ENCODE measurements around the gene ACSM2A.
"Not testable (repeated sequence)": the region's sequence is repeated elsewhere in the genome, so short reads cannot be mapped to it uniquely, and the experiment has no call there.

The ACSM2A gene

GRCh38 chr16:20459227-20459626, 7.9 kb downstream of the ACSM2A start:
- DNase-seq: not testable (repeated sequence)

DNA sequence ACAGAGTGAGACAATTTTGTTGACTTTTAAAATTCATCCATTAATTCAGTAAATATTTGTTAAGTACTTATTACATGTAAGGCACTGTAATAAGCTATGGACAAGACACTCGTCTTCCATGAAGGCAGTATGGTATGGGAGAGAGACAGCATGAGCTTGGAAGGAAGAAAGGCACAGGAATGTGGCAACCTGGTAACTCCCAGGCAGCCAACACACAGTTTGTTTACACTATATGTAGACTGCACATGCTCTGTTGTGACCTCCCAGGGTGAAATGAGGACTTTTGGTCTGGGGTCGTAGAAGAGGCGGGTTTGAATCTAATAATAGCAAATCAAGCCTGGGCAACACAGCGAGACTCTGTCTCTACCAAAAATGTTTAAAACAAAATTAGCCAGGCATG, 9.0 kb downstream of the ACSM2A start:
- DNase-seq: not testable (repeated sequence)

DNA sequence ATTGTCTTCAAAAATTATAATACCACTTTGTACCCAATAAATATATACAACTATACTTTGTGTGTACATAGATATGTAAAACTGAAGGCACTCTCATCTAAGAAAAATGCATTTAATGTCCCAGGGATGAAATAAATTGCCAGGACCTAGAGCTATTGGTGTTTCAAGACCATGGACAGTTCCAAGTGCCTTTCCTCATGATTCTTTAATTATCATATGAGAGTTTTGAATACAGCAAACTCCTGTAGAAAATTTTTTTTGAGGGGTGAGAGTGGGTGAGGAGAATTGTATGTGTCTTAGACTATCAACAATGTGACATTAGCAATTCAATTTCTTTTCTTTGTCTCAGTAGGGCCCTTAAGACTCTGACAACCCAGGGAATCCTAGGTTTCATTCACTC, 17.6 kb downstream of the ACSM2A start:
- not testable (repeated sequence) for DNase-seq

DNA sequence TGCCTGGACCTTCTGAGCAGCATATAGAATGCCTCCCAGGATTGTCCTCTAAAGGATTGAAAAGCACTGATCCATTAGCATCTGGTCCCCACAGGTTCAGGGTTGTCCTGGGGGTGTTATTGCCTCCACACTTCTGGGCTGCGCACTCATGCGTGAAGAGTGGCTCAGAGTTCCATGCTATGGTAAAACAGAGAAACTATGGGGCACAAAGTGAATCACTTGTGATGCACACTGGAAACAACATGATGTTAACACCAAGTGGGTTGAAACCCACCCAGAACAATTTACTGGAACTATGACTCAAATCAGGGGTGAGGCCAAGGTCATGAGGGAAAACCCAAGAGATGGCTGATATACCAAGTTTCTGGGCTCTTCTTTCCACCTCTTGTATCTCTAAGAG, 18.6 kb downstream of the ACSM2A start:
- DNase-seq: not testable (repeated sequence)

DNA sequence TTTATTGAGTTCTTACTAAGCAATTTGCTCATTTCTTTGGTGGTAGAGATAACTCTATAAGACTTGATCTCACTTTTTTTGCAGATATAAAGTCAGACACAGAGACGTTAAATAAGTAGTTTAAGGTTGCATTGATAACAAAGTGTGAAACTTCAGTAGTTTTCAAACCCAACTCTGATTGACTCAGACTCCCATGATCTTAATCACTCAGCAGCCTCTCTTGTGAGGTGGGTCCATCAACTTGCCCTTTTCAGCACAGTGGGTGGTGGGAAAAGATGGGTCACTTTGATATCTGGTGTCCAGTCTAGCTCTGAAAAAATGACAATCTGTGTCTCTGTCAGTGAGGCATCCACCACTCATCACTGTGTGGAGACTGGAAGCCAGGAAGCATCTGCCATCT, 19.4 kb downstream of the ACSM2A start:
- DNase-seq: not testable (repeated sequence)

DNA sequence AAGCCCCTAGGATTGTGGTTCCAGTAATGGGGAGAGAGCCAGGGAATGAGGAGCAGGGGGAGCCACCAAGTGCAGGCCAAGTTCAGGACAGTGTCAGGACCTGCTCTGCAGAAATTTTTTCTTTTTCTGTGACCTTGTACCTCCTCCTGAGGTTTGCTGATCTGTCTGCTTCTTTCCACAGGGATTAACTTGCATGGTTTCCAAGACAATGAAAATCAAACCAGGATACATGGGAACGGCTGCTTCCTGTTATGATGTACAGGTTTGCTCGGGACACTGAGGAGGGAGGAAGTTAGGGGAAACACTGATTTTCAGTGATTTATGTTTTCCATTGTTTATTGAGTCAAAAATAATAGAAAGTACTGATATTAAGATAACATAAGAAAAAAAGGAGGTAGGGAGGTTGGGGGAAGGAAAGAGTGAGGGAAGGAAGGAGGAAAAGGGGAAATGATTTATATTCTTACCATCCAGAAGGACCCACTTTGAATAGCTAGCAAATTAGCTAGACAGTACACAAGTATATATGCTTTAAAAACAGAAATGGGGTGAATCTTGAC, 25.9 kb downstream of the ACSM2A start:
- not testable (repeated sequence) for DNase-seq

GRCh38 chr16:20483989-20484388, 32.7 kb downstream of the ACSM2A start:
- not testable (repeated sequence) for DNase-seq

DNA sequence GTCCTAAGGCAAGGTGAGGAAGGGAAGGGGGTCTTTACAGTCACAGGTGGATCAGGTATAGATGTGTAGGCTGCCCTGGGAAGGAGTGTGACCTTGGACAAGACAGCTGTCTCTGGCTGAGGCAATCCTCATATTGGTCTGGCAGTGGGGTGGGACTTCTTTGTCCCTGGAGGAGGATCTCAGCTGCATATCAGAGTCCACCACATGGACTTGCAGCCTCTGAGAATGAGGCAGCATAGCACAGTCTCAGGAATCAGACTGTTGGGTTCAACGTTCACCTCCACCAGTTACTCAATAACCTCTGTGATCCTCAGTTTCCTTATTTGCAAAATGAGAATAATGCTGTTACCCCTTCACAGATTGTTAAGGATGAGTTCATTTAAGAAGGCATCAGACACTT, 33.4 kb downstream of the ACSM2A start:
- no peak for DNase-seq

DNA sequence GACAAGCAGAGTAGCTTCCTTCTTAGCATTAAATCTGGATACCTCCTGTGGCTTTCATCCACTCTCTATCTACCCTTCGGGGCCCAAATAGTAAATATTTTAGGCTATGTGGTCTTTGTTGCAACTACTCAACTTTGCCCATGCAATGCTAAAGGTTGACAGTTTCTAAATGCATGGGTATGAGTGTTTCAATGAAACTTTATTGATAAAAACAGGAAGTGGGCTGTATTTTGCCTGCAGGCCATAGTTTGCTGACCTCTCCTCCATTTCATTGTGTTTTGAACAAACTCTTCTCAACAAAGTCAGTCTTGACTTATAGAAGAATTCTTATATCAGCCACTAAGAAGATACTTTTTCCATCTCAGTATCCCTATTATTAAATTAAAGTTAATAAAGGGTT, 34.1 kb downstream of the ACSM2A start:
- no peak for DNase-seq

GRCh38 chr16:20490994-20491393, 39.7 kb downstream of the ACSM2A start:
- DNase-seq: not testable (repeated sequence)

GRCh38 chr16:20491448-20491847, 40.1 kb downstream of the ACSM2A start:
- DNase-seq: not testable (repeated sequence)

DNA sequence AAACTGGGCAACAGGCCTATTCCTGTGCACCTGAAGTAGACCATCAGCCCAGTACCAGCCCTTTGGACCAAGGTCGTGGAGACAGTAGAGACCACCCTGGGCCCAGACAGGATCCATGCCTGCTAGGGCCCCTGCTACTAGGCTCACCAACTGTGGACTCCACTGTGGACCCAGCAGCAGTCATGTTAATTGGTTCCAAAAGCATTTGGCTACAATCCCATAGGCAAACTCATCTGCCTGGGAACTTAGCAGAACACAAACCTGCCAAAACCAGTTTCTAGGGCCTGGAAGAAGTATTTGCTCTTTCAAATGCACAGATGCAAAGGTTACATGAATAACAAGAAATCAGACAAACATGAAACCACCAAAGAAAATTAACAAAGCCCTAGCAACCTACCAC, 53.1 kb downstream of the ACSM2A start:
- no peak for DNase-seq

- no peak for DNase-seq
These were observed 56.0 kb downstream of the ACSM2A start for GRCh38 chr16:20507280-20507679.

DNA sequence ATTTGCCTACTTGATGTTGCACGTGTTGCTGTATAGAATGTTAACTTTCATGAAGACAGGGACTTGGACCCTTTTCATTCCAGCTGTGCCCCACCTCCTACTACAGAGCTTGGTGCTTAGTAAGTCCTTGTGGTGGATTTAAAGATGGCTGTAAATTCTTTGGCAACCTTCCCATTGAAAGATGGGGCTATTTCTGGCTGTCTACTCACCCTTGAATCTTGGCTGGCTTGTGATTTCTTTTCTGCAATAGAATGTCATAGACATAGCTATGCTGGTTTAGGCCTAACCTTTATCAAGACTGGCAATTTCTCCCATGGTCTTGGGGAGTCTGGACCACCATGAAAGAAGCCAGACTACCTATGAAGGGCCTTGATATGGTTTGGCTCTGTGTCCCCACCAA, 59.0 kb downstream of the ACSM2A start:
- no peak for DNase-seq

- no peak for DNase-seq
These were observed 64.4 kb downstream of the ACSM2A start for GRCh38 chr16:20515688-20516090.

- DNase-seq: no peak
These were observed 65.8 kb downstream of the ACSM2A start for GRCh38 chr16:20517149-20517548.

DNA sequence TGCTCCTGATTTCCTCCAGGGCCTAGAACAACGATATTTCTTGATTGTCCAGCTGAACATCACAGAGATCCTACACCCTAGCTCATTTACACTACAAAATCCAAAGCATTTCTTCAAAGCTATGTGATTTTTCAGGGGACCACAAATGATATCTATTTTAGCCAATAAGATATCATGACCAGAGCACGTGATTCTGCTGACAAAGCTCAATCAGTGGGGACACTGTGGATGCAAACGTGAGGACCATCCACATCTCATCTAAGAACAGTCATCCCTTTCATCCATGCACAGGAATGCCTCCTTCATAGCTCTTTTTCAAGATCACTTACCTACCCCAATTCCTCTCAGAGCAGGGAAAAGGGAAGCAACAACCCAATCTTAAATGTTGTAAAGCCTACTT, 67.9 kb downstream of the ACSM2A start:
- DNase-seq: no peak

GRCh38 chr16:20520103-20520502, 68.8 kb downstream of the ACSM2A start:
- no peak for DNase-seq

GRCh38 chr16:20531795-20532194, 80.5 kb downstream of the ACSM2A start:
- not testable (repeated sequence) for DNase-seq

- DNase-seq: not testable (repeated sequence)
These were observed 81.0 kb downstream of the ACSM2A start for GRCh38 chr16:20532284-20532792.

DNA sequence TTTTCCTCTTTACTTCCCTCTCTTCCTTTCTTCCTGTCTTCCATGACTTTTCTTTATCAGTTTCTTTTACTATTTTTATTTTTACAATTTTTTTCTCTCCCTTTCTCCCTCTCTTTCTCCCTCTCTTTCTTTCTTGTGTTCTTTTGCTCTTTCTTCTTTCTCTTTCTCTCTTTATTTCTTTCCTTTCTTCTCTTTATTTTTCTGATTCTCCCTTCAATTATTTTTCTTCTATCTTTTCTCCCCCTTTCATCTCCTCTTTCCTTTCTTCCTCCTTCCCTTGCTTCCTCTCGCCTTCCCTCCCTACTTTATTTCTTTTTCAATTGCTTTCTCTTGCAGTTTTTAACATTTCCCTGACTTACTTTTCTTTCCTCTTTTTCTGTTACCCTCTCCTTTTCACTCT, 85.3 kb downstream of the ACSM2A start:
- not testable (repeated sequence) for DNase-seq
